Immature natural killer cell (primary cell): ENCODE measurements around the gene ATP11A. TPM values are rescaled to one million over a fixed set of nuclear protein-coding genes. Genes with fewer than 3 reads are reported as not detected.

ENCODE experiments used
- DNase-seq, 3 donors: peaks; one replicate each; pipeline ENCODE4 v3.0.0; 2022; ENCODE audit warnings: mixed read lengths in 1 of 3
- H3K27ac Mint-ChIP-seq, 6 donors: one replicate each; pipeline ENCODE4 v1.8.0; 2020; ENCODE audit warnings: mixed read lengths in 6 of 6, mild to moderate bottlenecking in 5 of 6, inconsistent platforms in 4 of 6, moderate library complexity in 3 of 6
- H3K27me3 Mint-ChIP-seq, 3 donors: one replicate each; pipeline ENCODE4 v1.8.0; 2020 to 2021; ENCODE audit warnings: low read depth in 3 of 3, mild to moderate bottlenecking in 3 of 3, mixed read lengths in 3 of 3, moderate library complexity in 3 of 3, inconsistent platforms in 1 of 3
- H3K36me3 Mint-ChIP-seq, 3 donors: one replicate each; pipeline ENCODE4 v1.8.0; 2020; ENCODE audit warnings: mixed read lengths in 3 of 3, inconsistent platforms in 2 of 3, mild to moderate bottlenecking in 2 of 3
- H3K4me1 Mint-ChIP-seq, 2 donors: one replicate each; pipeline ENCODE4 v1.8.0; 2020; ENCODE audit warnings: inconsistent platforms in 2 of 2, mild to moderate bottlenecking in 2 of 2, mixed read lengths in 2 of 2, moderate library complexity in 1 of 2
- H3K4me3 Mint-ChIP-seq, 5 donors: one replicate each; pipeline ENCODE4 v1.8.0; 2020; ENCODE audit warnings: mild to moderate bottlenecking in 5 of 5, mixed read lengths in 5 of 5, inconsistent platforms in 3 of 5, moderate library complexity in 3 of 5
- H3K9me3 Mint-ChIP-seq, 6 donors: one replicate each; pipeline ENCODE4 v1.8.0; 2020; ENCODE audit warnings: mild to moderate bottlenecking in 6 of 6, mixed read lengths in 6 of 6, inconsistent platforms in 4 of 6, moderate library complexity in 3 of 6
- polyA plus RNA-seq, 3 donors: library from polyadenylated mRNA; unstranded; fragments of 300-500 nt; fragmentation: Illumina TruSeq; gene quantifications; one replicate each; pipeline ENCODE4 v1.2.3, GENCODE V29; 2021

Gene ATP11A
- polyA plus RNA-seq, 3 donors from 2014 or later: 0.96 to 2.9 TPM; not detected in 1

DNA sequence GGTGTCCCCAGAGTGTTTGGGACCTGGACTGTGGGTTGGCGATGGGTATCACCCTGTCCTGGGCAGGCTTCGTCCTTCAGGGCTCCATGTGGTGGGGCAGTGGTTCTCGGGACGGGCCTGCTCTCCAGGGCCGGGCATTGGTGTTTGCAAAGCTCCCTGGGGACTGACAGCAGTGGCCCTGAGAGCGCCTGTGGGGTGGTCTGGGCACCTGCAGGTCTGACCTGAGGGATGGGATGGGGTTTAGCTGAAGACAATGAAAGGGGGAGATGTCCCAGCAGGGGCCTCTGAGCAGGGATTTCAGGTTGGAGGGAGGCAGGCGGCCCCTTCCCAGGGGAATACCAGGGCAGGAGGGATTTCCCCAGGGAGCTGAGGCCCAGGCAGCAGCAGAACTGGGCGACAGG is 210.9 kb downstream of the ATP11A start:
- no peaks in the 10 kb centered on the region for H3K36me3 Mint-ChIP-seq
- H3K4me3 Mint-ChIP-seq: no peak overlapping the region
- H3K4me1 Mint-ChIP-seq: no peaks in the 10 kb centered on the region
- no peak for DNase-seq
- peaks cover 0 to 8% (median 4%) of the 10 kb centered on the region in 3 donors for H3K27me3 Mint-ChIP-seq
- H3K27ac Mint-ChIP-seq: no peak overlapping the region
- H3K9me3 Mint-ChIP-seq: peaks cover 0 to 6% (median 0%) of the 10 kb centered on the region in 6 donors

DNA sequence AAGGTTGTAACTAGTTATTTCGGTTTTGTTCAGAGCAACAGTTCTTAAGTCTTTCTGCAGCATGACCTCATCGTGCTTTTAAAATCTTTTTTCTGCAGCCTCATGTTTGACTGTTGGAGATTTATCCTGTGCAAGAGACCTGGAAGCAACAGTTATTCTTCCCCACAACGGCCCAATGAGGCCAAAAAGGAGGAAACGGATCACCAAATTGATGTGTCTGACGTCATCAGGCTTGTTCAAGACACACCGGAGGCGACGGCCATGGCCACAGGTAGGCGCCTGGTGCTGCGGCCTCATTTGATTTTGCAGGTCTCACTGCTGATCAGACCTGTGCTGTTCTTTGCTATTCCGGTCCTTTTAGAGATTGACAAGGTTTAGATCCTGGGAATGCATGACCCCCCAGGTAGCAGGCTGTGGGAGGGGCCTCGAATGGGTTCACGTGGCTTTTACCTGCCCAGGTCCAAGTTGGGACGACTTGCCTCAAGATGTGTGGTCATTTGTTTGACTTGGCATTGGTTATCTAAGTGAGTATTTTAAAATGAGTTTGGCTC is 212.3 kb downstream of the ATP11A start:
- H3K36me3 Mint-ChIP-seq: no peaks in the 10 kb centered on the region
- no peaks in the 10 kb centered on the region for H3K4me1 Mint-ChIP-seq
- H3K9me3 Mint-ChIP-seq: peaks cover 0 to 6% (median 0%) of the 10 kb centered on the region in 6 donors
- no peak overlapping the region for H3K4me3 Mint-ChIP-seq
- no peak for DNase-seq
- peaks cover 0 to 9% (median 6%) of the 10 kb centered on the region in 3 donors for H3K27me3 Mint-ChIP-seq
- H3K27ac Mint-ChIP-seq: no peak overlapping the region

DNA sequence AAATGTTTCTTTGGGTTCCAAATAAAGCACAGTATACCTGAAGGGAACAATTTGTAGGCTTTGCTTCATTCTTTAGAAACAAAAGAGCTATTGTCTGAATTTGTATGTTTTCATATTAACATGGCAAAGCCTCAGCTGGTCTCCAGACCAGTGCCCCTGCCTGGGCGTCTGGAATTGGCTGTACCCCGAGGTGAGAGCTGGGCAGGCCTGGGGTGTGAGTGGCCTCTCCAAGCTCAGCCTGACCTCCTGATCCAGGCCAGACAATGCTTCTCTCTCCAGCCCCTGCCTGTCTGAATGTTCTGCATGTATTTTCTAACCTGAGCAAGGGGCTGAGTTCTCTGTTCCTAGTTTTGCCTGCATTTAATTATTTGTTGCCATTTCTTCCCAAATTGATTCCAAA is 212.8 kb downstream of the ATP11A start:
- no peak for DNase-seq
- H3K4me3 Mint-ChIP-seq: no peak overlapping the region
- no peak overlapping the region for H3K27ac Mint-ChIP-seq
- H3K27me3 Mint-ChIP-seq: peaks cover 0 to 9% (median 6%) of the 10 kb centered on the region in 3 donors
- no peaks in the 10 kb centered on the region for H3K4me1 Mint-ChIP-seq
- H3K9me3 Mint-ChIP-seq: peaks cover 0 to 6% (median 0%) of the 10 kb centered on the region in 6 donors
- H3K36me3 Mint-ChIP-seq: no peaks in the 10 kb centered on the region

DNA sequence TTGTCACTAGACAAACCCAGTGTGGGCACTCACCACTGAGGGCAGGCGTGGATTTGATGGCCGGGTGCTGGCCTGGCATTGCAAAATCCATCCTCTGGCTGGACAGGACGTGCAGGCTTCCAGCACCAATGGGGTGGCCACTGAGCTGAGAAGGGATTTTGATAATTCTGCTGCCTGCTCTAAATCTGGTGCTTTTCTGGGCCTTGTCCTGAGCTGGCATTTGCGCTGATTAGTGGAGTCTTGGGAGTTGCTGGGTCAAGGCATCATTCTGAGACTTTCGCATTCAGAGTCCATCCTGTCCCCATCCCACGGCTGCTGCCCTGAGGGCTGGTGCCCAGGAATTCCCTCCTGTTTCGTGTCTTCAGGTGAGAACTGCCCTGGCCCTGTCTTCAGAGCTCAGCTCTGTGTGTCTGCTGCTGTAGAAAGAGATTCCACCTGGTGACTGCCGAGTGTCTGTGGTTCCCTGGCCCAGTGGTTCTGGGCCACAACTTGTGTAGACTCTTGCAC is 213.3 kb downstream of the ATP11A start:
- no peak for DNase-seq
- peaks cover 0 to 6% (median 0%) of the 10 kb centered on the region in 6 donors for H3K9me3 Mint-ChIP-seq
- H3K36me3 Mint-ChIP-seq: no peaks in the 10 kb centered on the region
- H3K4me3 Mint-ChIP-seq: no peak overlapping the region
- no peak overlapping the region for H3K27ac Mint-ChIP-seq
- no peaks in the 10 kb centered on the region for H3K4me1 Mint-ChIP-seq
- H3K27me3 Mint-ChIP-seq: peaks cover 0 to 9% (median 6%) of the 10 kb centered on the region in 3 donors

DNA sequence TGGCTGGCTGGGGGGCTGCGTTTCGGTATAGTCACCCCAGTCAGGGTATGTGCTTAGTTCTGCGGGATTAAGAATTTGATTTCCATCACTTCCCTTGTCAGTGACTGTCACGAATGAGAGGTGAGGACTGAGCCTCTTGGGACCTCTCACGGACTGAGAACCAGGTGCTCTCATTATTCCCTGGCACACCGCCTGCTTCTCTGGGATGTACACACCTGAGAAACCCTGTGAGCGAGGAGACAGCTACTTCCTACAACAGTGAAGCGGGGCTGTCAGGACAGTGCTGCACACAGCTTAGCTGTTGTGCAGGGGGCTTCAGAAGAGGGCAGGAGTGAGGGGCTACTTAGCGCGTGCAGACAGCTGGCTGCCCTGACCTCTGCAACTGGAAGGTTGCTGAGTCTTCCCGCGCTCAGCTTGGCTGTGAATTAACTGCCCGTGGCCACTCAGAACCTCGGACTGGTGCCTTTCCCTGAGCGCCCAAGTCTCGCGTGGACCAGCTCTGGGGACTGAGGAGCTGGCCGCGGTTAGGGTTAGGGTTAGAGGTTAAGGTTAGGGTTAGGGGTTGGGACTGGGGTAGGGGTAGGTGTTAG is 213.9 kb downstream of the ATP11A start:
- no peak for DNase-seq
- Mint-ChIP-seq H3K9me3 (peaks cover 0 to 6% (median 0%) of the 10 kb centered on the region in 6 donors), H3K4me3 (no peak overlapping the region), H3K27me3 (peaks cover 0 to 9% (median 4%) of the 10 kb centered on the region in 3 donors), H3K36me3 (no peaks in the 10 kb centered on the region), H3K27ac (no peak overlapping the region), H3K4me1 (no peaks in the 10 kb centered on the region)

DNA sequence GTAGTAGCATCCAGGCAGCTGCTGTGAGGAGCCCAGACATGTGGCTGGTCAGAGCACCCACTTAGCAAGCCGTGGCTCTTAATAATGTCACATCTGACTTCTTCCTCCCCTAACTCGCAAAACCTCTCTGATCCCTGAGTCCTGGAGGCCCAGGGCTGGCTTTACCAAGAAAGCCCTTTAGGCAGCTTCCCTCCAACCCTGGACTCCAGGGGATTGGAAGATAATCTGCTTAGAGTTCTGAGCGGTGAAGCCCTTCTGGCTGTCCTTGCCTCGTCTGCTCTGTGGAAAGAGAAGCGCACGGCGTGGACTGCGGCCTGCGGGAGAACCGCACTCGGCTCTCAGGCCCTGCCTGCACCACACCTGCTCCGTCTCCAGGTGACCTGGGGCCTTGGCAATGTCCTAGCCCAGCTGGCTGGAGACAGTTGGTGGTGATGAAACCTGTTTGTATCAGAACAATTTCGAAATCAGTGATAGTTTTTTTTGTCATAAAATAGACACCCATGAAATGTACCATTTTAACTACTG is 214.7 kb downstream of the ATP11A start:
- Mint-ChIP-seq H3K9me3 (peaks cover 0 to 6% (median 0%) of the 10 kb centered on the region in 6 donors), H3K27me3 (peaks cover 0 to 12% (median 4%) of the 10 kb centered on the region in 3 donors), H3K27ac (no peak overlapping the region), H3K36me3 (no peaks in the 10 kb centered on the region), H3K4me1 (no peaks in the 10 kb centered on the region), H3K4me3 (no peak overlapping the region)
- no peak for DNase-seq

DNA sequence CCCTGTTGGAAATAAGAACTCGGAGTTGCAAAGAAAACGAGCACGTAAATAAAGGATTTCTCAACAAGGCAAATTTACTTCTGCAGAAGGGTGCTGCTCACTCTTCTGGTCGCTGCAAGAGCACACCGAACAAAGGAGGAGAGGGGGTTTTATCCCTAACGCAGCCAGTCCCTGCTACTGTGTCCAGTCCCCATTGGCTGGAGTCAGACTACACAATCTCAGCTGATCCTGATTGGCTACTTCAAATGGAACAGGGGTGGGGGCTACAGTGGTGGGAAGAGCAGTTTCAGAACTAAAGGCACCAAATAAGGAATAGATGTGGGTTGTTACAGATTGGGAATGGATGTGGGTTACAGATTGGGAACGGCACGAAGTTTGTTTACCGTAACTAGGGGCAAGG is 215.2 kb downstream of the ATP11A start:
- no peak overlapping the region for H3K4me3 Mint-ChIP-seq
- peaks cover 0 to 6% (median 0%) of the 10 kb centered on the region in 6 donors for H3K9me3 Mint-ChIP-seq
- no peaks in the 10 kb centered on the region for H3K4me1 Mint-ChIP-seq
- no peaks in the 10 kb centered on the region for H3K36me3 Mint-ChIP-seq
- H3K27ac Mint-ChIP-seq: no peak overlapping the region
- H3K27me3 Mint-ChIP-seq: peaks cover 0 to 13% (median 4%) of the 10 kb centered on the region in 3 donors
- DNase-seq: no peak

DNA sequence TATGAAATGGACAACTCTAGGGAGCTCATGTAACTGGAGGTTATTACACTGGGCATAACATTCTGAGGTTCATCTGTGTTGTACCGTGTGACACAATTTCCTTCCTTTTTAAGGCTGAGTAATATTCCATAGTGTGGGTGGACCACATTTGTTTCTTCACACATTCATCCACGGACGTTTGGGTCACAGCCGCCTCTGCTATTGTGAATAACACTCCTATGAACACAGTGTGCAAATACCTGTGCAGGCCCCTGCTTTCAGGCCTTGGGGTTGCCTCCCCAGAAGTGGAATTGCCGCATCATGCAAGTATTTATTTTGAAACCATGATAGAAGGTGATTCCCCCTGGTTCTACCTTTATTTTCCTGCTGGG is 215.8 kb downstream of the ATP11A start:
- H3K4me1 Mint-ChIP-seq: no peaks in the 10 kb centered on the region
- H3K4me3 Mint-ChIP-seq: no peak overlapping the region
- no peak overlapping the region for H3K27ac Mint-ChIP-seq
- no peaks in the 10 kb centered on the region for H3K36me3 Mint-ChIP-seq
- DNase-seq: no peak
- peaks cover 0 to 6% (median 0%) of the 10 kb centered on the region in 6 donors for H3K9me3 Mint-ChIP-seq
- H3K27me3 Mint-ChIP-seq: peaks cover 0 to 13% (median 4%) of the 10 kb centered on the region in 3 donors

DNA sequence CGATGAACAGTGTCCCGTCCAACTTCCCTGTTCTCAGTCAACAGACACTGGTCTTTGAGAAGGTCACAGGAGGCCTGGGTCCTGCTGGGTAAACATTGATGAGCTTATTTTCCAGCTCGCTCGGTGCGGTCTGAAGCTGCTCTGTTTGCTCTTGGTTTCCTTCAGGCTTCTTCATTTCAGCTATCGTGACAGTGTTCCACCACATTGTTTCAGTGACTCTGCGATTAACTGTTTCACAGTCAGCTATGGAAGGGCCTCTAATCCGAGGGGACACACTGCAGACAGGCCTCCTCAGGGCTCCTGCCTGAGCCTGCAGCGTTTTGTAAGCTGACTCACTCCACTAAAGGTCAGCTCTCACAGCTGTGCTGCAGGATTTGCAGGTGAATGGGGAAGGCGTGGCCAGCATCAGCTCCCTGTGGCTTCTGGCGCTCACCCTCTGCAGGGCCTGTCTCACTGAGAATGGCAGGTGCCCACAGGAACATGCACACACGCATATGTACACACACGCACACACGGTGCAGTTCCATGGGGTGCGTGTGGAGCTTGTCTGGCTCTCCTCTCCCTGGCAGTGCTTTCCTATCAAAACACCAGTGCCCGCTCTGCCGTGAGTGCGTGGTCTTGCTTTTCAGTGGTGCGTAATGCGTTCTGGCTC is 216.3 kb downstream of the ATP11A start:
- no peak overlapping the region for H3K4me3 Mint-ChIP-seq
- no peak for DNase-seq

DNA sequence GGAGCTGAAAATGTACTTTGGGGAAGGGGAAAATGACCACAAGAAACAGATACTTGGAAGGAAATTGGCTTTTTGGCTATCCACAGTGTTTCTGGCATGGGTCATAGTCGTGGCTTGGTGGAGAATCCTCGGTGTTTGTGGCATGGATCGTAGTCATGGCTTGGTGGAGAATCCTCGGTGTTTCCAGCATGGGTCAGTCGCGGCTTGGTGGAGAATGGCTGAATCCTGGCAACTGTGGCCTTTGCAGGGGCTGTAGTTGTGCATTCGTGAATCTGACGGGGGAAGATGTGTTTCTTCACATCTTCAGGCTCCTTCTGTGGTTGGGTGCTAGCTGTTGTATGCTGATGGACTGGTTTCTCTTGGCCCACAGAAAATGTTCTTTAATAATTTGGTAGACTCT is 217.4 kb downstream of the ATP11A start:
- H3K36me3 Mint-ChIP-seq: no peaks in the 10 kb centered on the region
- H3K27me3 Mint-ChIP-seq: peaks cover 0 to 9% (median 1%) of the 10 kb centered on the region in 3 donors
- no peak overlapping the region for H3K27ac Mint-ChIP-seq
- H3K4me3 Mint-ChIP-seq: no peak overlapping the region
- peaks cover 0 to 6% (median 0%) of the 10 kb centered on the region in 6 donors for H3K9me3 Mint-ChIP-seq
- H3K4me1 Mint-ChIP-seq: no peaks in the 10 kb centered on the region
- DNase-seq: no peak

More for the DNA sequence above, 216.3 kb downstream of the ATP11A start:
- Mint-ChIP-seq H3K9me3 (peaks cover 0 to 6% (median 0%) of the 10 kb centered on the region in 6 donors), H3K27ac (no peak overlapping the region), H3K27me3 (peaks cover 0 to 13% (median 4%) of the 10 kb centered on the region in 3 donors), H3K36me3 (no peaks in the 10 kb centered on the region), H3K4me1 (no peaks in the 10 kb centered on the region)

DNA sequence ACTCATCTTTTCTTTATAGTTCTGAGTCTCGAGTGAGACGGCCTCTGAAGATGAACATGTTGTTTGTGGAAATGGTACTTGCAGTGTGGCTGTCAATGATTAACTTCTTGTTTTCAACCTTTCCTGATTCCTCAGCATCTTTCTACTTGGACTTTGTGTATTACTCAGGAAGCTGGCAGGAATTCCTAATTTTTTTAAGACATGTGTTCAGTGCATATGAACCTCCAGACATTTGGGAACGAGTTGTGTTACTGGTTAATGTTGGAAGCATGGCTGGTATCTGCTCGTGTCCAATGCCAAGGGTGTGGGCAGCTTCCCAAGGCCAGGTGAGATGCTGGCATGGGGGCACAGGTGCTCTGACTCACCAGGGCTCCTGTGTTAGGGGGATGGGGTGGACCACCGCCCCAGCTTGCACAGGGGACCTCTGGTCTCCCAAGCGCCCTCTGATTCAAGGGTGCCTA is 218.1 kb downstream of the ATP11A start:
- DNase-seq: no peak
- H3K9me3 Mint-ChIP-seq: peaks cover 0 to 6% (median 0%) of the 10 kb centered on the region in 6 donors
- H3K27me3 Mint-ChIP-seq: peaks cover 0 to 9% (median 0%) of the 10 kb centered on the region in 3 donors
- H3K27ac Mint-ChIP-seq: no peak overlapping the region
- H3K4me1 Mint-ChIP-seq: no peaks in the 10 kb centered on the region
- H3K4me3 Mint-ChIP-seq: no peak overlapping the region
- H3K36me3 Mint-ChIP-seq: no peaks in the 10 kb centered on the region

DNA sequence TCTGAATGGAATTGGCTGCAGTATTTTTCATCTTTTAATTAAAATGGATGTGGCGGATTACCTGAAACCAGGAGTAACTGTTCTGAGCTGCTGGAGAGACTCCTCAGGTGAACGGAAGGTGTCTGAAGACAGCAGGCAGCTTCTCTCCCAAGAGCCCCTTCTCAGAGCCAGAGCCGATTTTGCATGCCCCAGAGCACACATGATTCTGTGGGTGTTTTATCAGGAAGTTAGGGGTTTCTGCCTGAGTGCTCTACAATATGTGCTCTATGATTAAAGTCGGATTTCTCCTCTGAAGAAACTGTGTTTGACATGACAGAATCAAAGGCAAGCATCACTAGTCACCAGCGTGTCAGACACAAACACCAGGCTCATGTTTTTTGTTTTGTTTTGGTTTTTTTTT is 218.5 kb downstream of the ATP11A start:
- H3K27me3 Mint-ChIP-seq: peaks cover 0 to 9% (median 0%) of the 10 kb centered on the region in 3 donors
- no peaks in the 10 kb centered on the region for H3K4me1 Mint-ChIP-seq
- H3K9me3 Mint-ChIP-seq: peaks cover 0 to 6% (median 0%) of the 10 kb centered on the region in 6 donors
- no peak overlapping the region for H3K4me3 Mint-ChIP-seq
- no peak for DNase-seq
- no peak overlapping the region for H3K27ac Mint-ChIP-seq
- H3K36me3 Mint-ChIP-seq: no peaks in the 10 kb centered on the region

DNA sequence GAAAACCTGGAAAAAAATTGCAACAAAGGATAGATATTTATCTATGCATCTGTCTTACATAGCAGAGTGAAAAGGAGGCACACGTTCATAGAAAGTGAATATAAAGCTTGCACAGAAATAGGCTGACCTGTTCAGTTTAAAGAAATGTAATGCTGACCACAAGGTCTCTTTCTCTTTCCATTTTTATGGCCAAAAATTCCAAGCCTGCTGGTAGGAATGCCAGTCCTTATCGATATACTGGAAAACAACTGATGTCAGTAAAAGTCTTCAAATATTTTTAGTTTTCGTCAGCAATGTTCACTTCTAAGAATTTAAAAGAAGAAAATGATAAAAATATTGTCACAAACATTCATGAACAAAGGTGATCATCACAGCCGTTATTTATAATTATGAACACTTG is 220.2 kb downstream of the ATP11A start:
- Mint-ChIP-seq H3K36me3 (no peaks in the 10 kb centered on the region), H3K27me3 (peaks cover 0 to 9% (median 0%) of the 10 kb centered on the region in 3 donors), H3K4me3 (no peak overlapping the region), H3K9me3 (peaks cover 0 to 5% (median 0%) of the 10 kb centered on the region in 6 donors), H3K27ac (no peak overlapping the region), H3K4me1 (no peaks in the 10 kb centered on the region)
- DNase-seq: no peak
